ENCODE measurements around the gene GABRB1. TPM values are rescaled to one million over a fixed set of nuclear protein-coding genes. Genes with fewer than 3 reads are reported as not detected.

GABRB1 gene
- total RNA-seq, 3 donors from 2014 or later = 2.5 TPM; not detected in 2

DNA sequence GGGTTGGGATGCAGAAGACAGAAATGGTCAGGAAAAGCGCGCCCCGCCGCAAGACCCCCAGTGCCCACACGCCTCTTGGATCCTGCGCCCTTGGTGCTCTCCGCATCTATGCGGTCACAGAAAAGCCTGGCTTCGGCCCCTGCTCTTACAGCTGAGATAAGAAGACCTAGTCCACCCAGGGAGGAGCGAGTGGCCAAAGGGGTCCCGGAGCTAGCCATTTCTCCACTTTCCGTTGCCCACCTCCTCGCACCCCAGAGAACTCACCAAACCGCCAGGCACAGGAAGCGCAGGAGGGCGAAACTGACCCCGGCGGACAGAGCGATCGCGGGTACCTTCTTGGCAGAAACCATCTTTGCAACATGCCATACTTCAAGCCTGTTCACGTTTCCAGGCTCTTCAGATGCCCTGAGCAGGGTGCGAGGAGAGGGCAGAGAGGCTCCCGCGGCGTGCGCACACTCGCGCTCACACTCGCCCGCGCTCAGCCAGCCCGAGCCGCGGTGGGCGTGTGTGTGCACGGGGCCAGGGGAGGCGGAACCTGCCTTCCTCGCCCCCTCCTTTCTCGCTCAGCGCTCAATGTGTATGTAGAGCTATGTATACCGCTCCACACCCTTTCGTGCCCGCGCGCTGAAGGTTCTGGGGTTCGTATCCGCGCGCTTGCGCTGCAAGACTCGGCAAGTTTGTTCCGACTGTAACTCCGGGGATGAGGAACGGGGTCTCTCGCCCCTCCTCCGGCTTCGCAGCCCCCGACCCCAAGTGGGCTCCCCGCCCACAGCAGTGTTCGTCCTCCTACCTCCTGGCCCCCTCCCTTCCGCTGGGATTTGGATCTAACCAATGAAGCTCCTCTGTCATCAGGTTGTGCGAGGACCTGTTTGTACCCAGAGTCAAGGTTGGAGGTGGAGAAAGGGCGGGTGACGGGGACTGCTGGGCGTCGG is 38.0 kb upstream of the GABRB1 start, which contains the start of gene GABRA4:
GABRA4 (minus strand) TSS at position 507 of the 932 bp plus-strand sequence; CDS start at position 350, 157 bp downstream.
- Histone ChIP-seq H3K27ac (no peak within 1 kb of the TSS), H3K9me3 (no peaks in the 10 kb centered on the region), H3K4me3 (peak within 1 kb of the TSS; percentile 16 to 55 (median 39)), H3K36me3 (no peaks in the 10 kb centered on the region), H3K4me1 (no peaks in the 10 kb centered on the region), H3K27me3 (peaks cover 0 to 33% of the 10 kb centered on the region in 2 donors)
- intact Hi-C loops (cut with DNase I; ENCODE audit: low total_unique reads) = loop anchor here (5.0 kb wide), 1 partner anchor 449 kb away; no protein-coding TSS in a partner anchor
- TF ChIP-seq, protein P1, sequence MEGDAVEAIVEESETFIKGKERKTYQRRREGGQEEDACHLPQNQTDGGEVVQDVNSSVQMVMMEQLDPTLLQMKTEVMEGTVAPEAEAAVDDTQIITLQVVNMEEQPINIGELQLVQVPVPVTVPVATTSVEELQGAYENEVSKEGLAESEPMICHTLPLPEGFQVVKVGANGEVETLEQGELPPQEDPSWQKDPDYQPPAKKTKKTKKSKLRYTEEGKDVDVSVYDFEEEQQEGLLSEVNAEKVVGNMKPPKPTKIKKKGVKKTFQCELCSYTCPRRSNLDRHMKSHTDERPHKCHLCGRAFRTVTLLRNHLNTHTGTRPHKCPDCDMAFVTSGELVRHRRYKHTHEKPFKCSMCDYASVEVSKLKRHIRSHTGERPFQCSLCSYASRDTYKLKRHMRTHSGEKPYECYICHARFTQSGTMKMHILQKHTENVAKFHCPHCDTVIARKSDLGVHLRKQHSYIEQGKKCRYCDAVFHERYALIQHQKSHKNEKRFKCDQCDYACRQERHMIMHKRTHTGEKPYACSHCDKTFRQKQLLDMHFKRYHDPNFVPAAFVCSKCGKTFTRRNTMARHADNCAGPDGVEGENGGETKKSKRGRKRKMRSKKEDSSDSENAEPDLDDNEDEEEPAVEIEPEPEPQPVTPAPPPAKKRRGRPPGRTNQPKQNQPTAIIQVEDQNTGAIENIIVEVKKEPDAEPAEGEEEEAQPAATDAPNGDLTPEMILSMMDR (IDR thresholded peaks at IDR 0.05) = no peak
- TF ChIP-seq POLR2A (IDR thresholded peaks at IDR 0.05) = no peak
- no peak for TF ChIP-seq POLR2AphosphoS5 (IDR thresholded peaks at IDR 0.05)
- no peak for DNase-seq (ENCODE audit: low spot score in 2 of 2)

- no peaks in the 10 kb centered on the region for H3K9me3 ChIP-seq
- H3K36me3 ChIP-seq = no peaks in the 10 kb centered on the region
- TF ChIP-seq POLR2A (IDR thresholded peaks at IDR 0.05) (no peak), POLR2AphosphoS5 (IDR thresholded peaks at IDR 0.05) (no peak)
- TF ChIP-seq, protein P1 (IDR thresholded peaks at IDR 0.05) = no peak
- H3K4me1 ChIP-seq = no peaks in the 10 kb centered on the region
- H3K27ac ChIP-seq = no peak overlapping the region
- DNase-seq (ENCODE audit: low spot score in 2 of 2) = no peak
- H3K27me3 ChIP-seq = peaks cover 0 to 33% of the 10 kb centered on the region in 2 donors
- intact Hi-C loops (cut with DNase I; ENCODE audit: low total_unique reads) = loop anchor here (5.0 kb wide), 1 partner anchor 448 kb away; no protein-coding TSS in a partner anchor
- H3K4me3 ChIP-seq = peak overlapping the region; percentile 16 to 55 (median 39)
Observed at GRCh38 chr4:46994007-46994405, 37.4 kb upstream of the GABRB1 start.

DNA sequence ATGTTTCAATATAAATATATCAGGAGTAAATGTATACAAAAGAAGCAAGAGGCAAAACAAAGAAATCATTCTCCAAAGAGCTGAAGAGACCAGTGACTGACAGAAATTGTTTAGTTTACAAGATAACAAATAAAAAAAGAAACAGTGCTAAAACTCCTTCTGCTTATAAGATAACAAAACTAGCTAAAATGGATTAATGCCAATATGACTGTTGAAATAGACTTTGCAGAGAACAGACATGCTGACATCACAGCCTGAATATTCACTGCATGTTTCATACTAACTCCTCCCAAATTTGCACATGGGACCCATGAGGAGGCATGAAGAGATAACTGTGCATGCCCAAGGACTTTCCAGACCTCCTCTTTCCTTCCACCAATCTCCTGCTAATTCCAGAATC is 31.8 kb upstream of the GABRB1 start:
- TF ChIP-seq POLR2A (IDR thresholded peaks at IDR 0.05) (no peak), POLR2AphosphoS5 (IDR thresholded peaks at IDR 0.05) (no peak)
- TF ChIP-seq, protein P1 (IDR thresholded peaks at IDR 0.05) = no peak
- H3K9me3 ChIP-seq = no peaks in the 10 kb centered on the region
- intact Hi-C loops (cut with DNase I; ENCODE audit: low total_unique reads) = loop anchor here (2.0 kb wide), 1 partner anchor 17 kb away; no protein-coding TSS in a partner anchor
- H3K27me3 ChIP-seq = peaks cover 0 to 6% of the 10 kb centered on the region in 2 donors
- no peak overlapping the region for H3K27ac ChIP-seq
- no peak overlapping the region for H3K4me3 ChIP-seq
- no peak for DNase-seq (ENCODE audit: low spot score in 2 of 2)
- no peaks in the 10 kb centered on the region for H3K4me1 ChIP-seq
- H3K36me3 ChIP-seq = no peaks in the 10 kb centered on the region

DNA sequence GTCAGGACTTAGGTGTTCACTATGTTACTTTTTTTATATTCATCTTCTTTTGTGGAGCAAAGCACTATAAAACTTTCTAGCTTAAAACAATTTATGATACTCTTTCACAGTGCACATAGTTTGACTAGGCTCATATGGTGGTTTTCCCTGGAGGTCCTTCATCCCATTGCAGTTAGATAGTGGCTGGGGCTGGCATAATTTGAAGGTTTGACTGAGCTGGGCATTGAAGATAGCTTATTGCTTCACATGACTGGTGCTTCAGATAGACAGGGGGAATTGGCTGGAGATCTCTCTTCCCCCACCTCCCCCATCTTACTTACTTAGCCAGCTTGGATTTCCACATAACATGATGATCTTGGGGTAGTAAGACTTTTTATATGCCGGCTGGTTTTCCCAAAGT is 31.0 kb upstream of the GABRB1 start:
- H3K27me3 ChIP-seq = no peaks in the 10 kb centered on the region
- no peaks in the 10 kb centered on the region for H3K36me3 ChIP-seq
- no peak overlapping the region for H3K27ac ChIP-seq
- H3K9me3 ChIP-seq = no peaks in the 10 kb centered on the region
- TF ChIP-seq POLR2AphosphoS5 (IDR thresholded peaks at IDR 0.05) = no peak
- TF ChIP-seq POLR2A (IDR thresholded peaks at IDR 0.05) = no peak
- TF ChIP-seq, protein P1 (IDR thresholded peaks at IDR 0.05) = no peak
- intact Hi-C loops (cut with DNase I; ENCODE audit: low total_unique reads) = loop anchor here (5.0 kb wide), 1 partner anchor 73 kb away; no protein-coding TSS in a partner anchor
- H3K4me1 ChIP-seq = no peaks in the 10 kb centered on the region
- no peak for DNase-seq (ENCODE audit: low spot score in 2 of 2)
- no peak overlapping the region for H3K4me3 ChIP-seq

DNA sequence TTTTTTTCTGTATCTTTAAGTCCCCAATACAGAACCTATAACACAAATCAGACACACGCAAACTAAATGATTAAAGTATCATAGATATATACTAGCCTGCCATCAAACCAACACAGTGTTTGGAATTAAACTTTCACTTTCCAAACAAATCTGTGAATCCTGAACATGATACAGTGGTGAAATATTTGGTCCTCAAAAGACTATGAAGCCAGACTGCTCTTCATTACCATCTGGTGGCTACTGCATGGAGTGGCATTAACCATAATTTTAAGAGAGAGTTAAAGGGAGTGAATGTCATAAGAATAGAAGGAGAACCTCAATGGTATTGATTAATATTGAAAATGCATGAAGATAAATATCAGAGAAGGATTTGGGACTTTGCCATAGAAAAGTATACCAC is 28.8 kb upstream of the GABRB1 start:
- Histone ChIP-seq H3K27me3 (no peaks in the 10 kb centered on the region), H3K4me3 (no peak overlapping the region), H3K36me3 (no peaks in the 10 kb centered on the region), H3K9me3 (no peaks in the 10 kb centered on the region), H3K27ac (no peak overlapping the region), H3K4me1 (no peaks in the 10 kb centered on the region)
- DNase-seq (ENCODE audit: low spot score in 2 of 2) = no peak
- TF ChIP-seq, protein P1 (IDR thresholded peaks at IDR 0.05) = no peak
- TF ChIP-seq POLR2AphosphoS5 (IDR thresholded peaks at IDR 0.05) = no peak
- no peak for TF ChIP-seq POLR2A (IDR thresholded peaks at IDR 0.05)
- intact Hi-C loops (cut with DNase I; ENCODE audit: low total_unique reads) = loop anchor here (5.0 kb wide), 1 partner anchor 75 kb away; no protein-coding TSS in a partner anchor
